Ascending aorta (tissue), 2 donors: ENCODE results near the gene TMEM139. TPM values are rescaled to one million over a fixed set of nuclear protein-coding genes. Genes with fewer than 3 reads are reported as not detected.

Experiments used
- DNase-seq, 2 donors: peaks; one replicate each; pipeline ENCODE4 v3.0.0-alpha.2; 2019; ENCODE audit warnings: low spot score in 2 of 2
- H3K27ac ChIP-seq, 2 donors: fragments of 200-600 bp; sonication (generic); one replicate each; pipeline ENCODE4 v1.5.1; 2016 to 2017; ENCODE audit warnings: mild to moderate bottlenecking in 1 of 2
- H3K27me3 ChIP-seq: fragments of 200-600 bp; sonication (generic); one replicate; pipeline ENCODE4 v1.5.1; 2017
- H3K36me3 ChIP-seq, 2 donors: fragments of 200-600 bp; sonication (generic); one replicate each; pipeline ENCODE4 v1.5.1; 2016
- H3K4me1 ChIP-seq, 2 donors: fragments of 200-600 bp; sonication (generic); one replicate each; pipeline ENCODE4 v1.5.1; 2016 to 2017; ENCODE audit warnings: mild to moderate bottlenecking in 1 of 2
- H3K4me3 ChIP-seq, 2 donors: fragments of 200-600 bp; sonication (generic); one replicate each; pipeline ENCODE4 v1.5.1; 2016 to 2017; ENCODE audit warnings: mild to moderate bottlenecking in 1 of 2
- H3K9me3 ChIP-seq, 2 donors: fragments of 200-600 bp; sonication (generic); one replicate each; pipeline ENCODE4 v1.5.1; 2016
- CTCF ChIP-seq, 3 experiments: fragments of 200-600 bp in 2 of 3; fragments of 450-650 bp in 1 of 3; sonication (generic) in 2 of 3; IDR thresholded peaks; one replicate each; pipeline ENCODE4 v1.5.1; 2016 to 2019; ENCODE audit warnings: antibody characterized with exemption in 3 of 3, mild to moderate bottlenecking in 1 of 3, moderate library complexity in 1 of 3
- intact Hi-C: fragments of 100-400 bp; cut with DNase I; formaldehyde crosslinking; loops from one replicate; pipeline ENCODE4 v1.15.1; 2023
- total RNA-seq: library from RNA; depleted of rRNA; stranded (reverse); fragments of >200 nt; gene quantifications from one replicate; pipeline ENCODE4 v1.1.0, GENCODE V29; 2016

Gene TMEM139
- total RNA-seq, 1 donor from 2014 or later = 11.5 TPM

- intact Hi-C loops = no loop called here
- Histone ChIP-seq H3K9me3 (no peaks in the 10 kb centered on the region), H3K36me3 (no peaks in the 10 kb centered on the region), H3K4me3 (no peak overlapping the region), H3K27ac (no peak overlapping the region), H3K4me1 (no peaks in the 10 kb centered on the region), H3K27me3 (no peaks in the 10 kb centered on the region)
- no peak for TF ChIP-seq CTCF (IDR thresholded peaks at IDR 0.05)
- DNase-seq = no peak
These were observed 4.2 kb upstream of the TMEM139 start for GRCh38 chr7:143280566-143280965.

GRCh38 chr7:143281529-143281928, 3.2 kb upstream of the TMEM139 start:
- TF ChIP-seq CTCF (IDR thresholded peaks at IDR 0.05) = no peak
- intact Hi-C loops = no loop called here
- Histone ChIP-seq H3K36me3 (no peaks in the 10 kb centered on the region), H3K27me3 (no peaks in the 10 kb centered on the region), H3K4me3 (no peak overlapping the region), H3K9me3 (no peaks in the 10 kb centered on the region), H3K4me1 (no peaks in the 10 kb centered on the region), H3K27ac (no peak overlapping the region)
- no peak for DNase-seq

GRCh38 chr7:143282124-143282523, 2.6 kb upstream of the TMEM139 start:
- no peak for TF ChIP-seq CTCF (IDR thresholded peaks at IDR 0.05)

GRCh38 chr7:143283381-143283780, 1.4 kb upstream of the TMEM139 start:
- Histone ChIP-seq H3K9me3 (no peaks in the 10 kb centered on the region), H3K4me3 (no peak overlapping the region), H3K27ac (no peak overlapping the region), H3K27me3 (no peaks in the 10 kb centered on the region), H3K4me1 (peaks cover 0 to 3% of the 10 kb centered on the region in 2 donors), H3K36me3 (no peaks in the 10 kb centered on the region)
- intact Hi-C loops = no loop called here
- no peak for TF ChIP-seq CTCF (IDR thresholded peaks at IDR 0.05)
- no peak for DNase-seq

More at GRCh38 chr7:143282124-143282523, 2.6 kb upstream of the TMEM139 start:
- H3K4me3 ChIP-seq = no peak overlapping the region
- DNase-seq = no peak
- no peaks in the 10 kb centered on the region for H3K27me3 ChIP-seq
- no peaks in the 10 kb centered on the region for H3K36me3 ChIP-seq
- H3K27ac ChIP-seq = no peak overlapping the region
- intact Hi-C loops = no loop called here
- H3K4me1 ChIP-seq = no peaks in the 10 kb centered on the region
- H3K9me3 ChIP-seq = no peaks in the 10 kb centered on the region

- Histone ChIP-seq H3K27me3 (no peaks in the 10 kb centered on the region), H3K9me3 (no peaks in the 10 kb centered on the region), H3K4me1 (peaks cover 3 to 11% of the 10 kb centered on the region in 2 donors), H3K36me3 (no peaks in the 10 kb centered on the region), H3K27ac (no peak overlapping the region), H3K4me3 (no peak overlapping the region)
- TF ChIP-seq CTCF (IDR thresholded peaks at IDR 0.05) = no peak
- intact Hi-C loops = loop anchor here (5.0 kb wide), 2 partner anchors 43 to 617 kb away; partner anchors contain the start of gene TCAF1
- no peak for DNase-seq
These were observed 666 bp downstream of the TMEM139 start for GRCh38 chr7:143285470-143285778.
